ENCODE measurements around the gene RARRES2.
A peak's percentile ranks its signal among the peaks of the same experiment; 100 is the strongest.
"Not testable (repeated sequence)": the region's sequence is repeated elsewhere in the genome, so short reads cannot be mapped to it uniquely, and the experiment has no call there.

Gene RARRES2

GRCh38 chr7:150335774-150336112 is 5.7 kb downstream of the RARRES2 start:
- no peak for DNase-seq

GRCh38 chr7:150335108-150335773 is 6.2 kb downstream of the RARRES2 start:
- no peak for DNase-seq

- no peak for DNase-seq
These were observed 7.3 kb downstream of the RARRES2 start for GRCh38 chr7:150334108-150334507.

GRCh38 chr7:150333659-150334058 is 7.8 kb downstream of the RARRES2 start:
- DNase-seq, result no peak

- DNase-seq, result no peak
These were observed 8.4 kb downstream of the RARRES2 start for GRCh38 chr7:150332852-150333635.

GRCh38 chr7:150330211-150330885 is 11.1 kb downstream of the RARRES2 start:
- no peak for DNase-seq

- DNase-seq, result no peak
These were observed 11.9 kb downstream of the RARRES2 start for GRCh38 chr7:150329331-150330120.

- DNase-seq, result no peak
These were observed 14.1 kb downstream of the RARRES2 start for GRCh38 chr7:150327308-150327707.

GRCh38 chr7:150326657-150327268 is 14.7 kb downstream of the RARRES2 start:
- no peak for DNase-seq

GRCh38 chr7:150325901-150326300 is 15.5 kb downstream of the RARRES2 start:
- DNase-seq, result no peak

GRCh38 chr7:150325110-150325611 is 16.3 kb downstream of the RARRES2 start:
- no peak for DNase-seq

- no peak for DNase-seq
These were observed 17.0 kb downstream of the RARRES2 start for GRCh38 chr7:150324373-150324961.

GRCh38 chr7:150323682-150324372 is 17.6 kb downstream of the RARRES2 start:
- no peak for DNase-seq

- DNase-seq, result peak; percentile 79
These were observed 18.4 kb downstream of the RARRES2 start, which contains the start of the genes ACTR3C and LRRC61 for GRCh38 chr7:150322833-150323681. ACTR3C (minus strand) TSS chr7:150323545; CDS start chr7:150295296, 28,249 bp downstream. LRRC61 (plus strand) TSS chr7:150323355; CDS start chr7:150336862, 13,507 bp downstream.

- DNase-seq, result peak; percentile 74
These were observed 19.2 kb downstream of the RARRES2 start for GRCh38 chr7:150322114-150322832.

GRCh38 chr7:150321788-150322113 is 19.7 kb downstream of the RARRES2 start:
- DNase-seq, result no peak

GRCh38 chr7:150317748-150318444 is 23.5 kb downstream of the RARRES2 start:
- no peak for DNase-seq

GRCh38 chr7:150316987-150317386 is 24.4 kb downstream of the RARRES2 start:
- not testable (repeated sequence) for DNase-seq

All from stimulated activated CD4-positive, alpha-beta T cell treated with anti-CD3 and anti-CD28 coated beads, Interleukin-15, amount 100 ng/mL, for 24 hours (primary cell).